ENCODE results near the gene SLC6A18.

DNA sequence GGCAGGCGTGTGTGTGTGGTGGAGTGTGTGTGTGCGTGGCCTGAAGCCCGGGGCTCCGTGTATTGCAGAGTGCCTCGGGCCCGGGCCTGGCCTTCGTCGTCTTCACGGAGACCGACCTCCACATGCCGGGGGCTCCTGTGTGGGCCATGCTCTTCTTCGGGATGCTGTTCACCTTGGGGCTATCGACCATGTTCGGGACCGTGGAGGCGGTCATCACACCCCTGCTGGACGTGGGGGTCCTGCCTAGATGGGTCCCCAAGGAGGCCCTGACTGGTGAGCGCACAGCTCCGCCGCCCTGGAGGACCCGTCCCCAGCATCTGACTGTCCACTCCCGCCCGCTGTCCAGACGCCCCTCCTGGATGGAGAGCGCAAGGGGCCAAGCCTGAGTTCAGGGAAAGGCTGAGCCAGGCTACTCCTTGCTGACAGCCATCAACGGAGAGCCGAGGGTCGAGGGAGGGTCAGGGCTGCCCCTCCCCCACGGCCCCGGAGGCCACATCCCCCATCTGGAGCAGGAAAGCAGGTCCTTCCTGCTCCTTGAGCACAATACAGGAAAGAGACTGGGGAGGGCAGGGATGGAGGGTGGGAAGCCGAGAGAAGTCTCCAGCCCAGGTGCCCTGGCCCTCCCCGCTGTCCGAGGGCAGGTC is 18.4 kb downstream of the SLC6A18 start:
- no peak for TF ChIP-seq EZH2phosphoT487 (conservative IDR thresholded peaks at IDR 0.05; ENCODE audit: low read length)
- TF ChIP-seq, protein P1, sequence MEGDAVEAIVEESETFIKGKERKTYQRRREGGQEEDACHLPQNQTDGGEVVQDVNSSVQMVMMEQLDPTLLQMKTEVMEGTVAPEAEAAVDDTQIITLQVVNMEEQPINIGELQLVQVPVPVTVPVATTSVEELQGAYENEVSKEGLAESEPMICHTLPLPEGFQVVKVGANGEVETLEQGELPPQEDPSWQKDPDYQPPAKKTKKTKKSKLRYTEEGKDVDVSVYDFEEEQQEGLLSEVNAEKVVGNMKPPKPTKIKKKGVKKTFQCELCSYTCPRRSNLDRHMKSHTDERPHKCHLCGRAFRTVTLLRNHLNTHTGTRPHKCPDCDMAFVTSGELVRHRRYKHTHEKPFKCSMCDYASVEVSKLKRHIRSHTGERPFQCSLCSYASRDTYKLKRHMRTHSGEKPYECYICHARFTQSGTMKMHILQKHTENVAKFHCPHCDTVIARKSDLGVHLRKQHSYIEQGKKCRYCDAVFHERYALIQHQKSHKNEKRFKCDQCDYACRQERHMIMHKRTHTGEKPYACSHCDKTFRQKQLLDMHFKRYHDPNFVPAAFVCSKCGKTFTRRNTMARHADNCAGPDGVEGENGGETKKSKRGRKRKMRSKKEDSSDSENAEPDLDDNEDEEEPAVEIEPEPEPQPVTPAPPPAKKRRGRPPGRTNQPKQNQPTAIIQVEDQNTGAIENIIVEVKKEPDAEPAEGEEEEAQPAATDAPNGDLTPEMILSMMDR (IDR thresholded peaks at IDR 0.05; ENCODE audit: insufficient read depth, low read length, poor library complexity, severe bottlenecking) = no peak

Measured in SU-DHL-6 (cell line).